OCI-LY7 (cell line): ENCODE measurements around the gene SIRPA.

ENCODE experiments used
- CTCF ChIP-seq: fragments of 200-600 bp; sonication (generic); conservative IDR thresholded peaks from 2 replicates; pipeline ENCODE4 v1.5.1; 2014; ENCODE audit warnings: mild to moderate bottlenecking, antibody characterized with exemption, low read length, moderate library complexity, mixed read lengths
- EZH2phosphoT487 ChIP-seq: fragments of 200-600 bp; sonication (generic); IDR thresholded peaks from 2 replicates; pipeline ENCODE4 v1.6.1; 2018; ENCODE audit warnings: low read depth, borderline replicate concordance, mild to moderate bottlenecking, mixed run types, antibody characterized with exemption, low read length, moderate library complexity, mixed read lengths

GRCh38 chr20:1905693-1906092 is 10.5 kb downstream of the SIRPA start:
- TF ChIP-seq CTCF (no peak), EZH2phosphoT487 (no peak)
